Measurements from ENCODE around the gene LGMN.

LGMN gene

DNA sequence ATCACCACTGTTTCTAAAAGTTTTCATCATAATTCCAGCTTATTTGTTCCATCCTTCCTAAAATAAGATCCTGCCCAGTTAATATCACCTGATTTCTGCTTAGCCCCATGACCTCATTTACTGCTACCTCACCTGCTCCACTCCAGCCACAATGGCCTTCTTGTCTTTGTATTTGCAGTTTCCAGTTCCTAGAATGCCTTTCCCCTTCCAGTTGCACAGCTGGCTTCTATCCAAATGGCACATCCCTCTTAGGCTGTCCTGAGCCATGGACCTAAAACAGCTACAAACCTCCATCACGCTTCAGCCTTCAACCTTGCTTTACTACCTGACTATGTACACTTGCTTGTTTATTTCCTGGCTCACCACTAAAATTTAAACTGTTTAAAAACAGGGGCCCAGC lies 6.5 kb upstream of the LGMN start:
- Histone ChIP-seq H3K79me2 (ENCODE audit: control insufficient read depth, insufficient read depth, low read length, poor library complexity) (no peaks in the 10 kb centered on the region), H2BK120ac (ENCODE audit: insufficient read depth, low read length, poor library complexity) (no peak overlapping the region), H4K91ac (ENCODE audit: low read depth, low read length) (no peak overlapping the region), H3K27ac (ENCODE audit: low read depth, low read length) (no peak overlapping the region), H2BK5ac (ENCODE audit: low read depth, low read length, poor library complexity) (no peak overlapping the region), H3K4ac (ENCODE audit: low read depth, low read length) (no peak overlapping the region), H3K4me3 (ENCODE audit: low read depth, low read length) (no peak overlapping the region), H2AK5ac (ENCODE audit: low read length) (no peak overlapping the region), H3K9ac (ENCODE audit: low read length) (no peak overlapping the region), H3K4me2 (ENCODE audit: low read length) (no peak overlapping the region), H3K9me3 (ENCODE audit: insufficient read depth, low read depth, low read length) (no peaks in the 10 kb centered on the region), H2BK12ac (ENCODE audit: low read length) (no peak overlapping the region), H3K14ac (ENCODE audit: low read length) (no peak overlapping the region), H3K36me3 (ENCODE audit: control insufficient read depth in 1 of 2, insufficient read depth in 2 of 2, low read length in 2 of 2) (no peaks in the 10 kb centered on the region), H4K8ac (ENCODE audit: low read depth, low read length) (no peak overlapping the region), H3K18ac (ENCODE audit: low read length) (no peak overlapping the region), H2AFZ (ENCODE audit: insufficient read depth, low read length, poor library complexity) (no peak overlapping the region), H3K23ac (ENCODE audit: low read length) (peak overlapping the region; percentile 33), H4K12ac (ENCODE audit: low read depth, low read length) (no peak overlapping the region), H3K4me1 (ENCODE audit: control insufficient read depth in 1 of 2, insufficient read depth in 2 of 2, low read length in 2 of 2) (peaks cover 0 to 4% of the 10 kb centered on the region in 2 experiments), H3K79me1 (ENCODE audit: low read length) (no peaks in the 10 kb centered on the region), H3K27me3 (ENCODE audit: insufficient read depth, low read length) (no peaks in the 10 kb centered on the region)
- no CpG with 5 or more reads among the region's 1 CpG for WGBS (ENCODE audit: extremely low coverage, insufficient coverage, insufficient read length)
- DNase-seq, result no peak

DNA sequence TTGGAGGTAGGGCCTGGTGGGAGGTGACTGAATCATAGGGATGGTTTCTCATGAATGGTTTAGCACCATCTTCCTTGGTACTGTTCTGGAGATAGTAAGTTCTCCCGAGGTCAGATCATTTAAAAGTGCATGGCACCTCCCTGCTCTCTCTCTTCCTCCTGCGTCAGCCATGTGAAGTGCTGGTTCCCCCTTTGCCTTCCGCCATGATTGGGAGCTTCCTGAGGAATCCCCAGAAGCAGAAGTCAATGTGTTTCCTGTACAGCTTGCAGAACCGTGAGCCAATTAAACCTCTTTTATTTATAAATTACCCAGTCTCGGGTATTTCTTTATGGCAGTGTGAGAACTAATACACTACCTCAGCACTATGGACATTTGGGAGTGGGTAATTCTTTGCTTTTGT lies 4.8 kb upstream of the LGMN start:
- Histone ChIP-seq H2BK120ac (ENCODE audit: insufficient read depth, low read length, poor library complexity) (no peak overlapping the region), H3K4me3 (ENCODE audit: low read depth, low read length) (no peak overlapping the region), H3K27ac (ENCODE audit: low read depth, low read length) (no peak overlapping the region), H3K79me1 (ENCODE audit: low read length) (peaks cover 1% of the 10 kb centered on the region), H4K8ac (ENCODE audit: low read depth, low read length) (no peak overlapping the region), H3K18ac (ENCODE audit: low read length) (no peak overlapping the region), H3K27me3 (ENCODE audit: insufficient read depth, low read length) (no peaks in the 10 kb centered on the region), H3K23ac (ENCODE audit: low read length) (no peak overlapping the region), H3K9ac (ENCODE audit: low read length) (no peak overlapping the region), H3K14ac (ENCODE audit: low read length) (no peak overlapping the region), H2BK5ac (ENCODE audit: low read depth, low read length, poor library complexity) (no peak overlapping the region), H2AFZ (ENCODE audit: insufficient read depth, low read length, poor library complexity) (no peak overlapping the region), H3K4me1 (ENCODE audit: control insufficient read depth in 1 of 2, insufficient read depth in 2 of 2, low read length in 2 of 2) (peaks cover 0 to 4% of the 10 kb centered on the region in 2 experiments), H3K9me3 (ENCODE audit: insufficient read depth, low read depth, low read length) (no peaks in the 10 kb centered on the region), H3K4ac (ENCODE audit: low read depth, low read length) (no peak overlapping the region), H4K12ac (ENCODE audit: low read depth, low read length) (no peak overlapping the region), H3K4me2 (ENCODE audit: low read length) (no peak overlapping the region), H4K91ac (ENCODE audit: low read depth, low read length) (no peak overlapping the region), H2BK12ac (ENCODE audit: low read length) (no peak overlapping the region), H2AK5ac (ENCODE audit: low read length) (no peak overlapping the region), H3K79me2 (ENCODE audit: control insufficient read depth, insufficient read depth, low read length, poor library complexity) (peaks cover 1% of the 10 kb centered on the region), H3K36me3 (ENCODE audit: control insufficient read depth in 1 of 2, insufficient read depth in 2 of 2, low read length in 2 of 2) (no peaks in the 10 kb centered on the region)
- WGBS (ENCODE audit: extremely low coverage, insufficient coverage, insufficient read length), result no CpG with 5 or more reads among the region's 5 CpGs
- no peak for DNase-seq

DNA sequence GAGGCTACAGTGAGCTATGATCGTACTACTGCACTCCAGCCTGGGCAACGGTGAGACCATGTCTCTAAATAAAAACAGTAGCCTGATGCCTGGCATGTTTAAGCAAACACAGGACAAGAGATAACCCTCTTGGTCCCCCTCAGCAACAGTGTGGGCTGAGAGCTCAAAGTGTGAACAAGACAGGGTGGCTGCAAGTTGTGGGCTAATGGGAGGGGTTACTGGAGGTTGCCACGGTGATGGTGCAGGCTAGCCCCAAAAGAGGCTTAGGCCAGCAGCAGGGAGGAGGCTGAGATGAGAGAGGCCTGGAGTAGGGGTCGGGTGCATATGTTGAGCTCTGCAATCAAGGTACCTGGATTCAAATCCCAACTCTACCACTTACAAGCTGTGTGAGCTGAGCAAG lies 3.4 kb upstream of the LGMN start:
- Histone ChIP-seq H4K12ac (ENCODE audit: low read depth, low read length) (no peak overlapping the region), H2BK120ac (ENCODE audit: insufficient read depth, low read length, poor library complexity) (no peak overlapping the region), H3K9ac (ENCODE audit: low read length) (no peak overlapping the region), H3K18ac (ENCODE audit: low read length) (no peak overlapping the region), H3K4me1 (ENCODE audit: control insufficient read depth in 1 of 2, insufficient read depth in 2 of 2, low read length in 2 of 2) (peaks cover 0 to 9% of the 10 kb centered on the region in 2 experiments), H3K27me3 (ENCODE audit: insufficient read depth, low read length) (no peaks in the 10 kb centered on the region), H2AFZ (ENCODE audit: insufficient read depth, low read length, poor library complexity) (no peak overlapping the region), H3K4ac (ENCODE audit: low read depth, low read length) (no peak overlapping the region), H3K79me2 (ENCODE audit: control insufficient read depth, insufficient read depth, low read length, poor library complexity) (peaks cover 5% of the 10 kb centered on the region), H2BK12ac (ENCODE audit: low read length) (no peak overlapping the region), H3K27ac (ENCODE audit: low read depth, low read length) (no peak overlapping the region), H2BK5ac (ENCODE audit: low read depth, low read length, poor library complexity) (no peak overlapping the region), H4K91ac (ENCODE audit: low read depth, low read length) (no peak overlapping the region), H3K23ac (ENCODE audit: low read length) (no peak overlapping the region), H2AK5ac (ENCODE audit: low read length) (no peak overlapping the region), H3K4me2 (ENCODE audit: low read length) (no peak overlapping the region), H3K14ac (ENCODE audit: low read length) (no peak overlapping the region), H4K8ac (ENCODE audit: low read depth, low read length) (no peak overlapping the region), H3K79me1 (ENCODE audit: low read length) (peaks cover 5% of the 10 kb centered on the region), H3K36me3 (ENCODE audit: control insufficient read depth in 1 of 2, insufficient read depth in 2 of 2, low read length in 2 of 2) (no peaks in the 10 kb centered on the region), H3K9me3 (ENCODE audit: insufficient read depth, low read depth, low read length) (no peaks in the 10 kb centered on the region), H3K4me3 (ENCODE audit: low read depth, low read length) (no peak overlapping the region)
- no CpG with 5 or more reads among the region's 4 CpGs for WGBS (ENCODE audit: extremely low coverage, insufficient coverage, insufficient read length)
- DNase-seq, result no peak

DNA sequence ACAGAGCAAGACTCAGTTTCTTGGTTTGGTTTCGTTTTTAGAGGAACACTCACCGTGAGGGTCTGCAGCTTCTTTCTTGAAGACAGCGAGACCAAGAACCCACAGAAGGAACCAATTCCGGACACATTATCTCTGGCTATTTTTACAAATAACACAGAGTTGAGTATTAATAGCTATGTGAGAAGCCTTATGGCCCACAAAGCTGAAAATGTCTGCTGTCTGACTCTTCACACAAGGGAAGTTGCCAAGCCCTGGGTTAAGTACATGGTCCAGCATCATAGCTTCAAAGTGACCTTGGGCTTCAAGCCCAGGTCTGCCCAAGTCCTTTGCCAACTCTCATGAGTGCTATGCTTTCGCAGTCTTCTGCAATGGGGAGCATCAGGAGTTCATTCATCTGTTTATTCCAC lies 2.6 kb upstream of the LGMN start:
- H4K91ac ChIP-seq (ENCODE audit: low read depth, low read length), result no peak overlapping the region

More for the DNA sequence above, 2.6 kb upstream of the LGMN start:
- H3K36me3 ChIP-seq (ENCODE audit: control insufficient read depth in 1 of 2, insufficient read depth in 2 of 2, low read length in 2 of 2), result no peaks in the 10 kb centered on the region
- no peaks in the 10 kb centered on the region for H3K9me3 ChIP-seq (ENCODE audit: insufficient read depth, low read depth, low read length)
- H2AK5ac ChIP-seq (ENCODE audit: low read length), result no peak overlapping the region
- H3K27ac ChIP-seq (ENCODE audit: low read depth, low read length), result no peak overlapping the region
- no peak for DNase-seq
- H4K8ac ChIP-seq (ENCODE audit: low read depth, low read length), result no peak overlapping the region
- no peak overlapping the region for H2AFZ ChIP-seq (ENCODE audit: insufficient read depth, low read length, poor library complexity)
- H3K79me2 ChIP-seq (ENCODE audit: control insufficient read depth, insufficient read depth, low read length, poor library complexity), result peaks cover 5% of the 10 kb centered on the region
- H3K4me3 ChIP-seq (ENCODE audit: low read depth, low read length), result no peak overlapping the region
- peaks cover 0 to 9% of the 10 kb centered on the region in 2 experiments for H3K4me1 ChIP-seq (ENCODE audit: control insufficient read depth in 1 of 2, insufficient read depth in 2 of 2, low read length in 2 of 2)
- WGBS (ENCODE audit: extremely low coverage, insufficient coverage, insufficient read length), result no CpG with 5 or more reads among the region's 5 CpGs
- H2BK120ac ChIP-seq (ENCODE audit: insufficient read depth, low read length, poor library complexity), result no peak overlapping the region
- H3K27me3 ChIP-seq (ENCODE audit: insufficient read depth, low read length), result no peaks in the 10 kb centered on the region
- H3K4ac ChIP-seq (ENCODE audit: low read depth, low read length), result no peak overlapping the region
- H3K9ac ChIP-seq (ENCODE audit: low read length), result no peak overlapping the region
- no peak overlapping the region for H3K4me2 ChIP-seq (ENCODE audit: low read length)
- no peak overlapping the region for H3K18ac ChIP-seq (ENCODE audit: low read length)
- H4K12ac ChIP-seq (ENCODE audit: low read depth, low read length), result no peak overlapping the region
- H3K79me1 ChIP-seq (ENCODE audit: low read length), result peaks cover 5% of the 10 kb centered on the region
- H3K23ac ChIP-seq (ENCODE audit: low read length), result no peak overlapping the region
- H2BK12ac ChIP-seq (ENCODE audit: low read length), result no peak overlapping the region
- H3K14ac ChIP-seq (ENCODE audit: low read length), result no peak overlapping the region
- no peak overlapping the region for H2BK5ac ChIP-seq (ENCODE audit: low read depth, low read length, poor library complexity)
